A172 (cell line): ENCODE results near the gene MEIOC. TPM values are rescaled to one million over a fixed set of nuclear protein-coding genes. Genes with fewer than 3 reads are reported as not detected.
"Not testable (repeated sequence)": the region's sequence is repeated elsewhere in the genome, so short reads cannot be mapped to it uniquely, and the experiment has no call there.

Experiments used
- DNase-seq: peaks from one replicate; pipeline ENCODE4 v3.0.0-alpha.2; 2015; ENCODE audit warnings: low spot score
- total RNA-seq: library from RNA; depleted of rRNA; stranded (reverse); fragments of >200 nt; shearing (Covaris generic); gene quantifications from 2 replicates; pipeline ENCODE4 v1.2.3, GENCODE V29; 2014; rRNA removed

MEIOC gene
- 0.14 and 0.91 TPM in 2 replicates for total RNA-seq

DNA sequence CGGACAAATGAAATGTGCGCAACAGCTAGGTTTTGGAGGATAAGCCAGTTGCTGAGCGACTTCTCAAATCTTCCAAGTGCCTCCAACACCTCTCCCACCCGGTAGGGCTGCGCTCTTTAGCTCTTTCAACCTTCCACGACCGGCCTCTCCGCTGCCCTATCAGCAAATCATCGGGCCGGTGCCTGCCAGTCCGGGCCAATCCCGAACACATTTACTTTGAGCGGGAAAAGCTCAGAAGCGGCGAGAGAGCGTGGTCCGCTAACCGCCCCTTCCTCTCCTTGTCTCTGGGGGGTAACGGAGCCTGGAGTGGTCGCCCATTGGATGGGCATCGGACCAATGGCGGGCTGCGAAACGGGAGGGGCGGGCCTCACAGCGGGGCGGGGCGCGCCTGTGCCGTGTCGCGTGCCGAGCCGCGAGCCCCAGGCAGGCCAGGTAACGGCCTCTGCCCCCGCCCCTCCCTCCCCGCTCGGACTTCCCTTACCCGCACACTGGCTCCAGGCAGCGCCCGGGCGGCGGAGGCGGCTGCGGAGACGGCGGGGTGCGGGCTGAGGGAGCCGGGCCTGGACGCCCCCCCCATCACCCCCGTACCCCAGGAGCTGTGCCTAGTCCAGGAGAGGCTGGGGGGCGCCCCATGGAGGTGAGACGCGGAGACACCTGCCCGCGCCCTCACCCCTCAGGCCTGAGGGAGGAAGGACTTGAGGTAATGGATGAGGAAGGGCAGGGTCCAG, at the start of gene MEIOC:
TSS of gene MEIOC (plus strand) at position 486 of the 728 bp plus-strand sequence. CDS start at position 632, 146 bp downstream.
- no peak for DNase-seq

DNA sequence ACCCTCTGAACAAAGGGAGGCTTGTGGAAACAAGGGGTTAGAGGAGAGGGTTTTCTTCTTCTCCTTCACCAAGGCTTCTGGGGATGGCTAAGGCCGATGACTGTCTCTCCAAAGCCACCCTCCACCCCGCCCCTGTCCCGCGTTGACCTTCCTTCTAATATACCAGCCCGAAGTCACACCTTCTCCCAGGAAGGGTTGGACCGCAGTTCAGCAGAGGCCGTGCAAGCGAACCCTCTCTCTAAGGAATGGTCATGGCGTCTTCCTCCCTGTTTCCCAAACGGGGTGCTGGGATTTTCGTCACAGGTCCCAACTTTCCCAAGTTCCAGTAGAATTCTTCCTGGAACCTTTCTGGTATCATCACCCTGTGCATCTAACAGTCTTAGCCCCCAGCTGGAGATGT, 49.6 kb upstream of the MEIOC start:
- DNase-seq: no peak

DNA sequence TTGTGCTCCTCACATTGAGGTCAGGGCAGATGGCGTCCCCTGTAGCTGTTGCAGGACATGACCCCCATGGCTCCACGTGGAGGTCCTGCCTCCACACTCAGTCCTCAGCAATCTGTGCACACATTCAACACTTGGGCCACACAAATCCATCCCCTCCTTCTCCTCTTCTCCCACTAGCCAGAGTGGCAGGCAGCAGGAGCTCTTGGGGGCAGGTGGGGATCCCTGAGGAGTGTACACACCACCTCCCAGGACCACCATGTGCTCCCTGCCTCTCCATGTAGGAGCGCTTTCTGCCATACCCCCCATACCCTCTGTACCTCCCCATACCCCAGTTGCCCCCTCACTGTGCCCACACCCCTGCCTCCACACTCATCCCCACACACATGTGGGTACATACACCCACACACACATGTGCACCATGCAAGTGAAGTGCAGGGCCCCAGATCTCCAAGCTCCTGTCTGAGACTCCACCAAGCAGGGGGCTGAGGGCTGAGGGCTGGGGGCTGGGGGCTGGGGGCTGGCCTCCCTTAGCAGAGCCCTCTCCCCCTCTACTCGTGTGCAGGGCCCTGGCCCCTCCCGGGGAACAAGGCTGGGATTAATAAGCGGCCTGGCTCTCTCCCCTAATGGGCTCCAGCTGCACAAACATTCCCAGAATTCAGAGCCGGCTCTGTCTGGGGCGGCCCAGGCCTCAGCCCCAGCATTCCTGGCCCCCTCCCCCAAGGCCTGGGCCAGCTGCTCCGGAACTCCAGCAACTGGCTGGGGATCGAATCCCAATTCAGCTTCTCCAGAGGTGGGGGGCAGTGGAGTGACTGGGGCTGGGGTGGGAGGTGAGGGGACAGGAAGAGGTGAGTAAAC, 48.2 kb upstream of the MEIOC start:
- no peak for DNase-seq

DNA sequence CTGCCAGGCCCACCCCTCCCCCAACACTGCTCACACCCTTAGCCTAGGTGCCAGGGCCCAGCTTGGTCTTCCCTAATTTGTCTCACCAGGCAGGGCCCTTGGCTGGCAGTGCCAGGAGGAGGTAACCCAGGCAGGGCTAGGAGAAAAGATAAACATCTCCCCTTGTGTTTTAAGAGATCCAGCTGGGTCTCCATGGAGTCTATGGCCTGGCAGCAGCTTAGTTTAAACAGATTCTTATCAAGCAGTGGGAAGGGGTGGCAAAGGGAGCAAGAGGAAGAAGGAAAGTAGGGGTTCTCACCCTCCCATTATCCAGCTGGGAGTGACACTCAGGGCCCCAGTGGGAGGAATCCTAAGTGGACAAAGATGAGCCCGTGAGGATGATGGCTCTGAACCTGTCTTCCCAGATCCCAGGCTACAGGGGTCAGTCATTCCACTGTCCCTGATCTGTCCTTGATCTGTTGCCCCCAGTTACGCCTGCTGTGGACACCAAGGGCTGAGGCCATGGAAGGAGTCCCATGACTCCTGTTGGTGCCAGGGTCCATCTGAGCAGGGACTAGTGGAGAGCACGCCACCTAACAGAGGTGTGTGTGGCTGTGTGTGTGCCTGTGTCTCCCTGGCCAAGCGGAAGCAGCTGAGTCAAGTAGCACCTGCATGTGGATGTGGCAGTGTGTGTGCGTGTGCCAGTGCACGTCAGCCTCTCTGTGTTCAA, 47.4 kb upstream of the MEIOC start:
- no peak for DNase-seq

DNA sequence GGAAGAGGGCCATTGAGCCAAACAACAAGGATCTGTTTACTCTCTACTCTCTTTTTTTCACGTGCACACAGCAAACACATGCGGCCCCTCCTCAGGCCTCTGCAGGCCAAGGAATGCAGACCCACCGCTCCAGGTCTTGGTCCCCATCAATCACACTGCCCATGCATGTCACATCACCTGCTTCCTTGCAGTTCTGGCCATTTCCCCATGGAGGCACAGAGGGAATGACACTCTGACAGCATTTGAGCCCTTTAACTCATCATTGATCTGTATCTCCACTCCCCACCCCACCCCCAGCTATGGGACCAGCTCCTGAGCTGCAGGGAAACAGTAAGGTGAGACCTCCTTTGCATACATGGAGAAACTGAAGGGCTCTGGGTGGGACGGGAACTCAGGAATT, 45.9 kb upstream of the MEIOC start:
- DNase-seq: no peak

DNA sequence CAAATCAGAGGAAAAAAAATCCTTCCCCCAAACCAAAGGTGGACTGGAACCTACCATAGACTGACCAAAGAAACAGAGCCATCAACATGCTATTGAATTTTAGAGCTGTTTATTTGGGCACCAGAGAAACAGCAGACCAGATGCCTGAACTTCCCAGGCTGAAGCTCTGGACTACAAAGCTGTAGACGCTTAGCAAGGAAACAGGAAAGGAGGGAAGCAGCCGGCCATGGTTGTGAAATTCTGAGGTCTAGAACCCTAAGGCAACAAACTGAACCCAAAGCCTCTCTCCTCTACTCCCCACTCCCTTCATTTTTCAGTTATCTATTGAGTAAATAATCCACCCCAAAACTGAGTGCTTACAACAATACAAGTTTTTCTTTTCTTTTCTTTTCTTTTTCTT, 45.4 kb upstream of the MEIOC start:
- no peak for DNase-seq

DNA sequence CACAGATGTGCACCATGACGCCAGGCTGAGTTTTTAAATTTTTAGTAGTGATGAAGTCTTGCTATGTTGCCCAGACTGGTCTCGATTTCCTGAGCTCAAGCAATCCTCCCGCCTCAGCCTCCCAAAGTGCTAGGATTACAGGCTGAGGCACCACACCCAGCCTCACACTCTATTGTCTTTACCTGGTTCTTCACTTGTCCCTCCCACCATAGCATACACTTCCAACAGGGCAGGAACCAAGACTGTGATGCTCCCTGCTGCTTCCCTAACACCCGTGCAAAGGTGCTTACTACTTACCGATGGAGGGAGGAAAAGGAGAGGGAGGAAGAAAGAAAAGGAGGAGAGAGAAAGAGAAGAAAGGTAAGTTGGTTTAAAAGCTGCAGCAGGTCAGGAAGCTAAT, 41.4 kb upstream of the MEIOC start:
- no peak for DNase-seq

DNA sequence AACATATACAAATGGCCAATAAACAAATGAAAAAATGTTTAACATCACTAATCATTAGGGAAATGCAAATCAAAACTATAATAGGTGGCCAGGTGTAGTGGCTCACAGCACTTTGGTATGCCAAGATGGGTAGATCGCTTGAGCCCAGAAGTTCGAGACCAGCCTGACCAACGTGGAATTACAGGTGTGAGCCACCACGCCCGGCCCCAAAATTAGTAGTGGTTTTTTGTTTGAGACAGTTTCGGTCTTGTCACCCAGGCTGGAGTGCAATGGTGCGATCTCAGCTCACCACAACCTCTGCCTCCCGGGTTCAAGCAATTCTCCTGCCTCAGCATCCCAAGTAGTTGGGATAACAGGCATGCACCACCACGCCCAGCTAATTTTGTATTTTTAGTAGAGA, 37.6 kb upstream of the MEIOC start:
- not testable (repeated sequence) for DNase-seq

DNA sequence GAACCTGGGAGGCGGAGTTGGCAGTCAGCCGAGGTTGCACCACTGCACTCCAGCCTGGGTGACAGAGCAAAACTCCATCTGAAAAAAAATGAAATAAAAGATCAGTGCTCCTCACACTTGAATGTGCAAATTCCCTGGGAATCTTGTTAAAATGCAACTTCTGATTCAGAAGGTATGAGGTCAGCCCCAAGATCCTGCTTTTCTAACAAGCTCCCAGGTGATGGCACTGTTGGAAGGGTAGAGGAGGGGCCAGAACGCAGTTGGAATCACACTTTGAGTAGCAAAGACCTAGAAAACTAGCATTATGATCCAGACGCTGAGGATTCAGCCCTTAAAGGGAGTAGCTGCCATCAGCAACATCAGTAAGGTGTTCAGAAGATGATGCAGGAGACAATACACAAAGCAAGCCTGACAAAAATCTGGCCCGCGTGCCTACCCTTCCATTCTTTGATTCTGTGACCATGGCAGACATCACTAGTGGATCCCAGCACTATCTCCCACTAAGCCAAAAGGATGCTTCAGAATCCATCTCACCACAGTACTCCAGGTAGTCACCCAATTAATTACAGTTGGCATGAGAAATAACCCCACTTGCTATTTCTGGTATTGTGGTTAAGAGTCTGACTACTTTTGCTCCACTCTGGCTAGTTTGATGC, 33.1 kb upstream of the MEIOC start:
- peak; percentile 47 for DNase-seq

DNA sequence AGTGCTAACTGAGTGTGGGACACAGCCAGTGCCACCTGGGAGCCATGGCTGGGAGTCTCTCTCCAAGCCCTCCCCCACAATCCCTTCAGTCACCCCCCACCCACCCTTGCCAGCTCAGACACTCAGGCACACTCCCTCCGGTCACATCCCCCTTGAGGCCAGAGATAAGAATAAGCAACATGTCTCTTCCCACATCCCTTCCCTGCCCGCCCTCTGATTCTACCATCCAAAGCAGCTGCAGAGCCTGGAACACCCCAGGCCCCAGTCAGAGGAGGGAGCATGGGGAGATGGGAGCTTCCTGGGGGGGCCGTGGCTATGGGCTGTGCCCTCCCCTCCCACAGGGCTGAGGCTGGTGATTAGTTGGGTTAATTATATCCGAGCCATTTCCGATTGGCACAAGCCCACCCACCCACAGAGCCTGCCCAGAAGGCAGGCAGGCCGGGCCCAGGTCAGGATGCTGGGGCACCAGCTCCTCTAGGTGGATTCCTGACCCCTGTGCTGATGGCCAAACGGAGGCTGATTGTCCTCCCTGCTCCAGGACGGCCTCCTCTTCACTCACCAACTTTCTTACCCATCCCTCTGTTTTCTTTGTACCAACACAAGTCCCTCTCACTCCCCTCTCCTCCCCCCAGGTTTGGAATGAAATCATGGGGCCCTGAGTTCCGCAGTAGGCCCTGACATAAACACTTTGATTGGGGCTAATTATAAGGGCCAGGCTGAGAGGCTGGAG, 28.6 kb upstream of the MEIOC start:
- no peak for DNase-seq

DNA sequence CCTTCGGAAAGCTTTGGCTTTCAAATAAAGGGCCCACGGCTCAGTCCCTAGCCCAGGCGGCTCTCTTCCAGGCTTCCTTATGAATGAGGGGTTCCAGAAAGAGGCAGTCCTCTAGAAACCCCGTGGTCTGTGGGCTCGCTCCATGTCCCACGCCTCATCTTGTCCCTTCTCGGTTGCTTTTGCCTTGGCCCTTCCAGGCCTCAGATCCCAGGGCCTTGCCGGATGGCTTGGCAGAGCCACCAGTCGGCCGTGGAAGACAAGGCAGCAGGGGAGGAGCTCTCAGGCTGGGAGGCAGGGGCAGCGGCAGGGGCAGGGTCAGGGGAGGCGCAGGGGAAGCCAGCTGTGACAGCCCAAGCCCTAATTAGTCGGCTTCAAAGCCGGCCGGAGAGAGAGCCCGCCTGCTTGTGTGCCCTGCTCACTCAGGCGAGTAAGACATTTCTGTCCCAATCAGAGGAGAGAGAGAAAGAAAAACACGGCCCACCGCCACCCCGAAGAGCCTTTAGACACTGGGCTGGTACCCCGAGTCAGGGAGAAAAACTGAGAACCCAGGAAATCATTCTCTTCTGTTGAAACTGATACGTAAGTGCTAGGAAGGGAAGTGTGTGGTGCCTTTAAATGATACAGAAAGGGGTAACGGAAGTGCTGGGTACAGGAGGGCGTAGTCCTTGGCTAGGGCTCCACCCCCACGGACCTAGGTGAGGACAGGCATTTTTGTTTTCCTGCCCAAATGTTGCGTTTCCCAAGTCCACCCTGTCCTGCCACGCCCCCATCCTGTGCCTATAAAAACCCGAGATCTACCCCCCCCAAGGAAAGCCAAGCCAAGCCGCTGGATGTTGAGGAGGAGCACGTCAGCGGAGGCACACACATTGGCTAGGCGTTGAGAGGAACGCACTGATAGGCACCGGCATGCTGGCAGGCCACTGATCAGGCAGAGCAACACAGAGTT, 27.8 kb upstream of the MEIOC start:
- no peak for DNase-seq

DNA sequence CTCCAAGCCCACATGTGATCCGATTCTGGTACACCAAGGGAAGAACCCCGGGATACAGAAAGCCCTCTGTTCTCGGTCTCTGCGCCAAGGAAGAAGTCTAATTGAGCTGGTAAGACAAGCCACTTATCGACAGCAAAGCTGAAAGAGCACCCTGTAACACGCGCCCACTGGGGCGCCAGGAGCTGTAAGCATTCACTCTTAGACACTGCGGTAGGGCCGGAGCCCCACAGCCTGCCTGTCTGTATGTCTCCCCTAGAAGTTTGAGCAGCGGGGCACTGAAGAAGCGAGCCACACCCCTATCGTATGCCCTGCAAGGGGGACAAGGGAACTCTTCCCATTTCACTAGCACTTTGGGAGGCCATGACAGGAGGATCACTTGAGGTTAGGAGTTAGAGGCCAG, 27.0 kb upstream of the MEIOC start:
- DNase-seq: no peak

DNA sequence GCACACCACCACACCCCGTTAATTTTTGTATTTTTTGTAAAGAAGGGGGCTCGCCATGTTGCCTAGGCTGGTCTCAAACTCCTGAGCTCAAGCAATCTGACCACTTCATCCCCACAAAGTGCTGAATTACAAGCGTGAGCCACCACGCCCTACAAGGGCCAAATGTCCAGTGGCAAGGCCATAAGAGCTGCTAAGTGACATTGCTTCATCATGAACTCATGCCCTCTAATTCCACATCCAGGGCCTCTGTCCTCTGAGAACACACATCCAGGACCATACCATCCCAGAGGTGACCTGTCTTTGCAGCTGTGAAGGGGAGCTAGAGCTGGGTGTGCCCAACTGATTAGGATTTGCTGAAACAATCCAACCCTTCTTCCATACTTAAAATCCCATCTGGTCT, 25.6 kb upstream of the MEIOC start:
- DNase-seq: no peak

DNA sequence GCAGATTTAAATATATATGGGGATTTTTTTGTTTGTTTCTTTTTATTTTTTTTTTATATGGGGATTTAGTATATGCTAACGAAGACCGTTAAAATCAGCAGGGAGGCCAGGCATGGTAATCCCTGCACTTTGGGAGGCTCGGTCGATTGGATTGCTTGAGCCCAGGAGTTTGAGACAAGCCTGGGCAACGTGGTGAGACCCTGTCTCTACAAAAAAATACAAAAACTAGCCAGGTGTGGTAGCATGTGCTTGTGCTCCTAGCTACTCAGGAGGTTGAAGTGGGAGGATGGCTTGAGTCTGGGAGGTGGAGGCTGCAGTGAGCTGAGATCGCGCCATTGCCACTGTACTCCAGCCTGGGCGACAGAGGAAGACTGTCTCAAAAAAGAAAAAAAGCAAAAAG, 22.3 kb upstream of the MEIOC start:
- DNase-seq: no peak

DNA sequence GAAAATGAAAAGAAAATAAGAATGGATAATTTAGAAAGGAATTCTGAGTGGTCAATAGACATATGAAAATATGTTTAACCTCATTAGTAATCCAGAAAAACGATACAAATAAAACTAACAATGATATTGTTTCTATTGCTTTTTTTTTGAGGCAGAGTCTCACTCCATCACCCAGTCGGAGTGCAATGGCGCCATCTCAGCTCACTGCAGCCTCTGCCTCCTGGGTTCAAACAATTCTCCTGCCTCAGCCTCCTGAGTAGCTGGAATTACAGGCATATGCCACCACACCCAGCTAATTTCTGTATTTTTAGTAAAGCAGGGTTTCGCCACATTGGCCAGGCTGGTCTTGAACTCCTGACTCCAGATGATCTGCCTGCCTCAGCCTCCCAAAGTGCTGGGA, 21.9 kb upstream of the MEIOC start:
- not testable (repeated sequence) for DNase-seq

DNA sequence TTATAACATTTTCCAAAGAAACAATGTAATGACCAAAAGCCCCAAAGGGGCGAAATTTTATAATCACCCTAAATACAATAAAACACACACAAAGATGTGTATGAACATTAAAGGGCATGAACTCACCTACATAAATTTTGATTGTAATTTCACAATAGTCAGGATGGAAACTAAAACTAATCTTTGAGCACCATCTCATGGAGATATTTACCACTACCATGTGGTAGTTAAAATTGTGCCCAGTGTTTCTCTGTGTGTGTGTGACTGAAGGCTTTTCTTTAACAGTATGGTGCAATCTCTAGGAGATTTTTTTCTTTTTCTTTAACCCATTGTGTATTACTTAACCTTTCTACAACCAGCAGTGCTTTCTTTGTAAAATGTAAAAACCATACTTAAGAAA, 19.7 kb upstream of the MEIOC start:
- peak; percentile 60 for DNase-seq

DNA sequence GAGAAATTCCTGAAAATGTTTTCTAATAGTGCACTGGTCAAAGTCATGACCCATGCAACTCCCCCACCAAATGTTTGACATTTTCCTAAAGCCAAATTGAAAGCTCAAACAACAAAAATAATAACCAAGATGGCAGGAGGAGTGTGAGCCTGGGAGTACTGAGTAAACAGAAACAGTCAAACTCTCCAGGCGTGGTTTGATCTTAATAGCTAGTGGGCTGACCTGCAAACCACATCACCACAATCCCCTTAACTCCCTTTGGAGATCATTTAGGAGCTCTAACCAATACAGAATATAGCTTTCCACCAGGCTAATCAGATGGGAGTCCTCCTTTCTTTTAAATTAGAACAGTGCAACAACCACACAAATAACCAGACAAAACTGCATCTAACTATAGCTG, 19.2 kb upstream of the MEIOC start:
- no peak for DNase-seq

DNA sequence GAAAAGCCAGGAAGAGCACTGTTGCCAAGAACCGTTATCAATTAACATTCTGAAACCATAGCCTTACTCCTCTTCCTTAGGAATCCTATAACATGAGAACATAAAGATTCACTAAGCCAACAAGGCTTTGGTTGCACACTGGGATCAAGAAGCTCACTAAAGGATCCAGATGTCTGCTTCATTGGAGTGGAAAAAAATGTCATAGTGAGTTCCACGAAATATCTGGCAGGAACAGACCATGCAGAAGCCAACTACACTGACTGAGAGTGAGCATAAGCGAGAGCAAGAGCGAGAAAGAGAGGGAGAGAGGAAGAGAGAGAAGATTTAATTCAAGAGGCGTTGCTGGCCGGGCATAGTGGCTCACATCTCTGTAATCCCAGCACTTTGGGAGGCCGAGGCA, 13.4 kb upstream of the MEIOC start:
- no peak for DNase-seq

DNA sequence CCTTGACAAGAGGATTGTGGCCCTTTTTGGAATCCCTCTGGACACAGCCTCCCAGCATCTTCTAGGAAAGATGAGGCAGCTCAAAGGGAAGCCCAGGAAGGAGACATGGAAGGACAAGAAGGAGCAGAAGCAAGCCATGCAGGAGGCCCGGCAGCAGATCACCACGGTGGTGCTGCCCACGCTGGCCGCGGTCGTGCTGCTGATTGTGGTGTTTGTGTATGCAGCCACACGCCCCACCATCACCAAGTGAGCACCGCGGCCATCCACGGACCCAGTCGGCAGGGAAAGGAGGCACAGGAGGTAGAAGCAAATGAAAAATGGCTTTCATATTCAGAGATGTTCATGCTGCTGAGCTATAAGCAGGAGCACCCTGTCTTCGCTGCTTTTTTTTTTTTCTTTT, 10.9 kb upstream of the MEIOC start:
- no peak for DNase-seq

DNA sequence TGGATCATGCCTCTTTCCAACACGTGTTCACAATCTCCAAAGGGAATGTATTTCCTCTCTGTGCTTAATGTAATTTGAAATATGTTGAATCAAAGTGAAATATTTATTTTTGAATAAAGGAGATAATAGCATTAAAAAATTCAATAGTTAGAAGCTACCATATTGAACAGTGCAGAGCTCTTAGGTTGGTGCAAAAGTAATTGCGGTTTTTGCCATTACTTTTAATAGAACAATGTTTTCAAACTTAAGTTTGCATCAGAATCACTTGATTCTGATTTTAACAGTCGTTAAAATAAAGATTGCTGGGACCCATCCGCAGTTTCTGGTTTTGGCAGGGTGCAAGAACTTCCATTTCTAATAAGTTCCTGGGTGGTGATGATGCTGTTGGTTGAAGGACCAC, 10.0 kb upstream of the MEIOC start:
- no peak for DNase-seq
